Esophagus squamous epithelium (tissue), 5 donors: ENCODE results near the gene ISL2. TPM values are rescaled to one million over a fixed set of nuclear protein-coding genes. Genes with fewer than 3 reads are reported as not detected.
A peak's percentile ranks its signal among the peaks of the same experiment; 100 is the strongest.

Experiments
- DNase-seq: peaks from one replicate; lab custom pipeline; 2025; lab: John Stamatoyannopoulos, UW
- H3K27ac ChIP-seq, 4 donors: fragments of 200-600 bp; sonication (generic); one replicate each; pipeline ENCODE4 v1.5.1; 2016 to 2019; ENCODE audit warnings: mild to moderate bottlenecking in 1 of 4
- H3K27me3 ChIP-seq, 4 donors: fragments of 200-600 bp; sonication (generic); 1 replicate in 3 of 4; 2 replicates in 1 of 4; pipeline versions ENCODE4 v1.5.1 to v1.6.0; 2017 to 2021; ENCODE audit warnings: antibody characterized with exemption in 1 of 4
- H3K36me3 ChIP-seq, 3 donors: fragments of 200-600 bp; sonication (generic); one replicate each; pipeline ENCODE4 v1.5.1; 2016 to 2019
- H3K4me1 ChIP-seq, 3 donors: fragments of 200-600 bp; sonication (generic); one replicate each; pipeline ENCODE4 v1.5.1; 2017 to 2019
- H3K4me3 ChIP-seq, 4 donors: fragments of 200-600 bp; sonication (generic); 1 replicate in 3 of 4; 2 replicates in 1 of 4; pipeline ENCODE4 v1.5.1; 2016 to 2019; ENCODE audit warnings: mild to moderate bottlenecking in 2 of 4, moderate library complexity in 1 of 4
- H3K9me3 ChIP-seq, 3 donors: fragments of 200-600 bp; sonication (generic); one replicate each; pipeline ENCODE4 v1.5.1; 2016 to 2019
- POLR2A ChIP-seq, 4 donors: fragments of 450-650 bp; IDR thresholded peaks; one replicate each; pipeline ENCODE4 v1.6.1; 2017; ENCODE audit warnings: antibody characterized with exemption in 4 of 4, mild to moderate bottlenecking in 4 of 4, moderate library complexity in 3 of 4
- WGBS, 2 donors: methylation state at CpG; one replicate each; pipeline ENCODE4 v1.1.5; 2018; 5-methylcytosine and 5-hydroxymethylcytosine counted together
- intact Hi-C: fragments of 100-400 bp; cut with DNase I; formaldehyde crosslinking; loops from one replicate; pipeline ENCODE4 v1.15.0; 2022
- total RNA-seq, 4 donors: library from RNA; depleted of rRNA; stranded (reverse); fragments of >200 nt; gene quantifications; one replicate each; pipeline ENCODE4 v1.1.0, GENCODE V29; 2016
- TF ChIP-seq, protein P1 (sequence below), 6 experiments: fragments of 450-650 bp in 4 of 6; fragments of 200-600 bp in 2 of 6; sonication (generic) in 2 of 6; IDR thresholded peaks; one replicate each; pipeline ENCODE4 v1.5.1; 2016 to 2019; ENCODE audit warnings: antibody characterized with exemption in 6 of 6, mild to moderate bottlenecking in 4 of 6, moderate library complexity in 4 of 6
- donor health status: DM: yes; HTN: yes; CAD: no.

Gene ISL2
- total RNA-seq, 4 donors from 2014 or later: 0.22 to 0.95 (median 0.70) TPM; not detected in 1

GRCh38 chr15:76328106-76328696 is 8.4 kb upstream of the ISL2 start:
- Histone ChIP-seq H3K4me1 (no peaks in the 10 kb centered on the region), H3K9me3 (no peaks in the 10 kb centered on the region), H3K36me3 (no peaks in the 10 kb centered on the region), H3K4me3 (no peak overlapping the region), H3K27ac (no peak overlapping the region), H3K27me3 (peaks cover 0 to 64% (median 0%) of the 10 kb centered on the region in 4 donors)
- 84% methylated on average over 8 of the region's 8 CpGs for WGBS, 2 donors
- TF ChIP-seq, protein P1, sequence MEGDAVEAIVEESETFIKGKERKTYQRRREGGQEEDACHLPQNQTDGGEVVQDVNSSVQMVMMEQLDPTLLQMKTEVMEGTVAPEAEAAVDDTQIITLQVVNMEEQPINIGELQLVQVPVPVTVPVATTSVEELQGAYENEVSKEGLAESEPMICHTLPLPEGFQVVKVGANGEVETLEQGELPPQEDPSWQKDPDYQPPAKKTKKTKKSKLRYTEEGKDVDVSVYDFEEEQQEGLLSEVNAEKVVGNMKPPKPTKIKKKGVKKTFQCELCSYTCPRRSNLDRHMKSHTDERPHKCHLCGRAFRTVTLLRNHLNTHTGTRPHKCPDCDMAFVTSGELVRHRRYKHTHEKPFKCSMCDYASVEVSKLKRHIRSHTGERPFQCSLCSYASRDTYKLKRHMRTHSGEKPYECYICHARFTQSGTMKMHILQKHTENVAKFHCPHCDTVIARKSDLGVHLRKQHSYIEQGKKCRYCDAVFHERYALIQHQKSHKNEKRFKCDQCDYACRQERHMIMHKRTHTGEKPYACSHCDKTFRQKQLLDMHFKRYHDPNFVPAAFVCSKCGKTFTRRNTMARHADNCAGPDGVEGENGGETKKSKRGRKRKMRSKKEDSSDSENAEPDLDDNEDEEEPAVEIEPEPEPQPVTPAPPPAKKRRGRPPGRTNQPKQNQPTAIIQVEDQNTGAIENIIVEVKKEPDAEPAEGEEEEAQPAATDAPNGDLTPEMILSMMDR (IDR thresholded peaks at IDR 0.05): no peak
- TF ChIP-seq POLR2A (IDR thresholded peaks at IDR 0.05): no peak
- intact Hi-C loops: loop anchor here (10.0 kb wide), 1 partner anchor 133 kb away; no protein-coding TSS in a partner anchor
- DNase-seq: no peak

GRCh38 chr15:76328958-76329357 is 7.6 kb upstream of the ISL2 start:
- Histone ChIP-seq H3K4me3 (no peak overlapping the region), H3K27ac (no peak overlapping the region), H3K9me3 (no peaks in the 10 kb centered on the region), H3K4me1 (no peaks in the 10 kb centered on the region), H3K36me3 (no peaks in the 10 kb centered on the region), H3K27me3 (peaks cover 0 to 64% (median 0%) of the 10 kb centered on the region in 4 donors)
- DNase-seq: no peak
- no peak for TF ChIP-seq POLR2A (IDR thresholded peaks at IDR 0.05)
- TF ChIP-seq, protein P1 (IDR thresholded peaks at IDR 0.05): no peak
- WGBS, 2 donors: 36 to 59% methylated on average over 4 of the region's 4 CpGs
- intact Hi-C loops: loop anchor here (10.0 kb wide), 1 partner anchor 134 kb away; no protein-coding TSS in a partner anchor

GRCh38 chr15:76330080-76330680 is 6.4 kb upstream of the ISL2 start:
- Histone ChIP-seq H3K9me3 (no peaks in the 10 kb centered on the region), H3K4me3 (no peak overlapping the region), H3K4me1 (peaks cover under 1 to 3% (median 2%) of the 10 kb centered on the region in 3 donors), H3K36me3 (no peaks in the 10 kb centered on the region), H3K27me3 (peaks cover 0 to 68% (median 4%) of the 10 kb centered on the region in 4 donors), H3K27ac (no peak overlapping the region)
- intact Hi-C loops: no loop called here
- no peak for TF ChIP-seq POLR2A (IDR thresholded peaks at IDR 0.05)
- TF ChIP-seq, protein P1 (IDR thresholded peaks at IDR 0.05): peak in 5 of 6 experiments; percentile 25 to 55 (median 45)
- WGBS, 2 donors: 64 to 67% methylated on average over 5 to 6 of the region's 7 CpGs
- no peak for DNase-seq

DNA sequence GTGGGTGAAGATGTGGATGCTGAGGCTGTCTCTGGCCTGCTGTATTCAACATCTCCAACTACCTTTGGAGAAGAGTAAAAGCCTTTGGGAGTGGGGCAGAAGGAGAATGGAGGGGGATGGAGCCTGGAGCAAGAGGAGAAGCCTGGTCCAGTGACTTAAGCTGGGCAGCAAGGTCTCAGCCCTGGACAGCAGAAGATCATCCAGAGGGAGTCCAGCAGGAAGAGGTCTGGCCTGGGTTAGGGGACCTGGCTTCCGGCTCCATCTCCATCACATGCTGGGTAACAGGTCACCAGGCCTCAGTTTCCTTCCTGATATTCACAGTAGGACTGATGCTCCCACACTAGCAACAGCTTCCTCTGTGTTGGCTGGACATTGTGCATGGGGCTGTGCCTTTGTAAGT is 3.8 kb upstream of the ISL2 start:
- intact Hi-C loops: no loop called here
- Histone ChIP-seq H3K4me3 (no peak overlapping the region), H3K4me1 (peaks cover 16 to 30% (median 16%) of the 10 kb centered on the region in 3 donors), H3K27me3 (peaks cover 2 to 73% (median 25%) of the 10 kb centered on the region in 4 donors), H3K9me3 (no peaks in the 10 kb centered on the region), H3K27ac (no peak overlapping the region), H3K36me3 (no peaks in the 10 kb centered on the region)
- TF ChIP-seq POLR2A (IDR thresholded peaks at IDR 0.05): no peak
- TF ChIP-seq, protein P1 (IDR thresholded peaks at IDR 0.05): no peak
- 80% methylated on average over 1 of the region's 1 CpG; no CpG with 5 or more reads in 1 of the 2 donors for WGBS, 2 donors
- no peak for DNase-seq

- Histone ChIP-seq H3K4me1 (peaks cover 16 to 35% (median 21%) of the 10 kb centered on the region in 3 donors), H3K4me3 (no peak overlapping the region), H3K36me3 (no peaks in the 10 kb centered on the region), H3K27ac (no peak overlapping the region), H3K27me3 (peaks cover 6 to 74% (median 26%) of the 10 kb centered on the region in 4 donors), H3K9me3 (no peaks in the 10 kb centered on the region)
- WGBS, 2 donors: 100% methylated on average over 1 of the region's 1 CpG; no CpG with 5 or more reads in 1 of the 2 donors
- DNase-seq: no peak
- intact Hi-C loops: no loop called here
- TF ChIP-seq, protein P1 (IDR thresholded peaks at IDR 0.05): no peak
- no peak for TF ChIP-seq POLR2A (IDR thresholded peaks at IDR 0.05)
These were observed 3.3 kb upstream of the ISL2 start for GRCh38 chr15:76333309-76333708.
